RKO (cell line): ENCODE measurements around the gene HAGHL.

Source experiments
- DNase-seq: peaks from one replicate; pipeline ENCODE4 v3.0.0-alpha.2; 2016; ENCODE audit warnings: low spot score

HAGHL gene

GRCh38 chr16:726438-727290 lies at the start of gene HAGHL, which contains the start of gene CCDC78:
HAGHL (plus strand) TSS chr16:727106; CDS start chr16:727510, 404 bp downstream.
CCDC78 (minus strand) TSS chr16:726443; CDS start chr16:726367, 76 bp downstream.
- DNase-seq = peak; percentile 82

GRCh38 chr16:677316-678190 lies 49.4 kb upstream of the HAGHL start:
- DNase-seq = no peak

GRCh38 chr16:678209-678857 lies 48.6 kb upstream of the HAGHL start:
- DNase-seq = no peak

- DNase-seq = peak; percentile 76
Measured at GRCh38 chr16:678858-679813, 47.8 kb upstream of the HAGHL start.

GRCh38 chr16:679814-680624 lies 46.9 kb upstream of the HAGHL start, which contains the start of gene STUB1:
STUB1 (plus strand) TSS chr16:680410; CDS start chr16:680526, 116 bp downstream.
- DNase-seq = peak; percentile 88

- no peak for DNase-seq
Measured at GRCh38 chr16:680625-680945, 46.3 kb upstream of the HAGHL start.

- peak; percentile 87 for DNase-seq
Measured at GRCh38 chr16:680967-681745, 45.8 kb upstream of the HAGHL start.

- peak; percentile 74 for DNase-seq
Measured at GRCh38 chr16:681746-682427, 45.0 kb upstream of the HAGHL start.

GRCh38 chr16:682493-683395 lies 44.2 kb upstream of the HAGHL start:
- peak; percentile 52 for DNase-seq

- DNase-seq = peak; percentile 49
Measured at GRCh38 chr16:683396-684070, 43.4 kb upstream of the HAGHL start.

- DNase-seq = peak; percentile 97
Measured at GRCh38 chr16:684071-684794, 42.7 kb upstream of the HAGHL start, which contains the start of gene JMJD8. JMJD8 (minus strand) TSS chr16:684334; CDS start chr16:684319, 15 bp downstream.

- no peak for DNase-seq
Measured at GRCh38 chr16:684961-685696, 41.8 kb upstream of the HAGHL start.

GRCh38 chr16:685967-686366 lies 40.9 kb upstream of the HAGHL start:
- peak; percentile 82 for DNase-seq

GRCh38 chr16:686459-687260 lies 40.2 kb upstream of the HAGHL start:
- DNase-seq = no peak

GRCh38 chr16:687499-687898 lies 39.4 kb upstream of the HAGHL start:
- DNase-seq = no peak
